ENCODE measurements around the gene SMPD4.
A peak's percentile ranks its signal among the peaks of the same experiment; 100 is the strongest.
"Not testable (repeated sequence)": the region's sequence is repeated elsewhere in the genome, so short reads cannot be mapped to it uniquely, and the experiment has no call there.

Gene SMPD4

DNA sequence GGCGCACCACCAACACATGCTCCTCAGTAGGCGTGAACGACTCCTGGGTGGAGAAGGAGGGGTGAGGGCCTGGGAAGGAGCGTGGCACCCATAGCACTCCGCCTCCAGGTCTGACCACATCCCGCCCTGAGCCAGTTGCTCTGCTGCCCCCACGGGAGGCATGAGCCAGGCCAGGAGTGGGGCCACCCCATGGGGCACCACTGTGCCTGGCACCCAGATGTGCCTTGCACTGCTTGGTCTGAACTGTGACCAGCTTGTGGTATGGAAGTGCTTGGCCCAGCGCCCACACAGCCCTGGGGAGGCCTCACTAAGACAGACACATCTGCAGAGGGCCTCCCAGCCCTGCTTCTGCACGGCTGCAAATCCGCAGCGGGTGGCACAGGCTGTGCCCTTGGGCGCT is 24.0 kb downstream of the SMPD4 start:
- DNase-seq: not testable (repeated sequence)

DNA sequence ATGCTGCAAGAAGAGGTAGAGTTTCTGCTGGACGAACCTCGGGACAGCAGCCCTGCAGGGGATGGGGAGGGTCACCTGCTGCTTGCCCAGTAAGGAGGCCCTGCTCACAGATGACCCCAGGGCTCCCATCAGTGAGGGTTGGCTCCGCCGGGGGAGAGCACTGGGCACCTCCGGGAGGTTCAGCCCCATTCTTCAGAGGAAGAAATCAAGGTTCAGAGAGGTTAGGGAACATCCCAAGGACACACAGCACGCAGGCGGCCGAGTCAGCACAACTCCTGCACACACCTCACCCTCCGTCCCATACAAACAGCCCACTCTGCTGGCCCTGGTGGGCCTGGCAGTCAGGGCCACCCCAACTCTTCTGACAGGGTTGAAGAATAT is 24.8 kb downstream of the SMPD4 start:
- no peak for DNase-seq

DNA sequence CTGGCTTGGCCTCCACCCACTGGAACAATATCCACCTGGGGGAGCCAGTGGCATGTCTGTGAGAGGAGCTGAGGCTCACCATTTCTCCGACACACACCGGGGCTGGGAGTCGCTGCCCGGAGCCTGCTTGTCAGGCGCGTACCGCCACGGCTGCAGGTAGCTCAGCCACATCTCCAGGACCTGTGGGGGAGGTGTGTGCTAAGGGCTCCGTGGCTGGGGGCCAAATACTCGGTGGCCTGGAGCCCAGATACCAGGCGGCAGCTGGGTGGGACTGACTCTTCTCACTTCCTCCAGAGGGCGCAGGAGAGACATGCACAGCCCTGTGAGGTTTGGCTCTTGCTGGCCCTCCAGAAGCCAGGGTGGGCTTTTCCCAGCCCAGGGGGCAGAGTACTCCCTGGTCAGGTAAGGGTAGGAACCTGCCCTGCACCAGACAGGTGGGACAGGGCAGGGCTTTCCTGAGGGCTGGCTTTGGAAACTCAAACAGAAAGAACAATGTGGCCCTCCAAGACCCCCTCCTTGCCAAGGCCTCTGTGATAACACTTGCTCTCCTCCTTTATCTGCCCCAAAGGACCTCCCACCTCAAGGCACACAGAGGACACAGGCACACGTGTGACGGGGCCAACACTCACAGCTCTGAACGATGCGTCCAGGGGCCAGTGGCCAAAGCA is 25.3 kb downstream of the SMPD4 start:
- DNase-seq: peak; percentile 40

DNA sequence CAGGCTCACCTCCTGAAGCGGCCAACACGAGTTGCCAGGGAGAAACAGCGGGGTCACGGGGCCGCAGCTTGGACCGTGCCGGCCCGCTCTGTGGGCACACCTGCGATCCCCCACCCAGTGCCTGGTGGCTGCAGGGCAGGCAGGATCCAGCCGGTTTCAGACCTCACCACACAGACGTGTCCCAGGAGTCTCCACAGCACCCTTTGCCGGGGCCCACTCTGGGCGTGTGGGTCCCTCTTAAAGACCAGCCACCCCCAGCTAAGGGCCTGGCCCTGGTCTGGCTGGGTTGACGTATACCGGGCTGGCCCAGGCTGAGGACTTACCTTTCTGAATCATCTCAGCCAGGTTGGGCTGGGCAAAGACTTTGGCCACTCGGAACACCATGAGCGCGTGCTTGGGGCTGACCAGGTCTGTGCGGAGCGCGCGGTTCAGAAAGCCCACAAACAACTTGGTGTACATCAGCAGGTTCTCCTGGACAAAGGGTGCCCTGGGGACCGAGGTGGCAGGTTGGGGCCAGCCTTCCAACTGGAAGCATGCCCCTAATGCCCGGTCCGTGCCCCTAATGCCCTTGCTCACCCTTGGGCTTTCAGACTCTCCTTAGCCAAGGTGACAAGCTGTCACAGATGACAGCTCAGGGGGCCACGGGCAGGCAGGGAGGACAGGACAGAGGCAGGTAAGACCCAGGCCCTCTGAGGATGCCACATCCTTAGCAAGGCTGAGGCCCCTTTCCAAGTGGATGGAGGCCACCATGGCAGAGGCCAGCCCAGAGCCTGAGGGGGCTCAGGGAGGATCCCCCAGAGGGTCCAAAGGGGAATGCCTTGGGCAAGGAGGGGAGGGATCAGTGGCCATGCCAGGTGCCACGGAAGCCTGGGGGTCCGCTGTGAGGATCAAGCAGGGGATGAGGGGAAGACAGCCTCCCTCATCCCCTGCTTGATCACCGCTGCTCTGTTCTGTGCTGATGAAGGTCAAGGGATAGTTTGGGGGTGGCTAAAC is 26.3 kb downstream of the SMPD4 start:
- no peak for DNase-seq

DNA sequence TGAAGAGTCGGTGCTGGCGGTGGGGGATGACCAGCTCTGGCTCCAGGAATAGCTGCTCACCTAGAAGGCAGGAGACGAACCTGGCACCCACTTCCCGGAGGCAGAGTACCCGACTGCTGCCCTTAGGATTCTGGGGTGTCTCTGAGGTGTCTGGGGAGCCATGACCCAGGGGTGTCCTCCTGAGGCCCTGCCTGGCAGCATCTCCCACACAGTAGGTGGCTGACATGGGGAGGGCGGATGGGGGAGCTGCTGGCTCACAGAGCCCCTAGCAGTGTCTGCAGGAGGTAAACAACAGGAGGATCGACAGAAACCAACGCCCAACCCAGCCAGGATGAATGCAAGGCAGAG is 27.0 kb downstream of the SMPD4 start:
- not testable (repeated sequence) for DNase-seq

DNA sequence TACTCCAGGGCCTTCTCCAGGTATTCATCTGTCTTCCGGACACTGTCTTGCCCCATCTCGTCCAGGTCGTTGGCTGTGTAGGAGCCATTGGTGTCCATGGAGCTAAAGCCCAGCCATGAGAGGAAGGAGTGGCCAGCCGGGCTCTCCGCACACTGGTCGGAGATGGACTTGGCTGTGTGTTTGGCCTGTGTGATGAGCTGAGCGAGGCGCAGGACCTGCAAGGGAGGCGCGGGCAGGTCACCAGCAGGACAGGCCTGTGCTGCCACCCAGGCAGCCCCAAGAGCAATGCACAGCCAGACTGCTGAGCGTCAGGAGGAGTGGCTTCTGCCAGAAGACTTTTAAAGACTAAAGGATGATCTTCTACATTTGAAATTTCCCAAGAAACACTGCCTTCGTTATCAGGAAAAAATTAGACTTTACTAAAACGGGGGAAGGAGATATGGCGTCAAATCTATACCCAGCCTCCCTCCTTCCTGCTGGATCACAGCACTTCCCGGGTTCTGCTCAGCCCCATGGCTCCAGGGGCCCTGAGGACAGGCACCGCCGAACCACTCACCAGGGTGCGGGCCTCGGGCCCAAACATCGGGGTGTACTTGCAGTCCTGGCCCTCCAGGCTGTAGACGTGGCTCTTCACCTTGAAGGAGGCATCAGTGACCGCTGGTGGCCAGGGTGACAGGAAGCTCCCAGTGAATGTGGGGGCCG is 27.5 kb downstream of the SMPD4 start:
- not testable (repeated sequence) for DNase-seq

DNA sequence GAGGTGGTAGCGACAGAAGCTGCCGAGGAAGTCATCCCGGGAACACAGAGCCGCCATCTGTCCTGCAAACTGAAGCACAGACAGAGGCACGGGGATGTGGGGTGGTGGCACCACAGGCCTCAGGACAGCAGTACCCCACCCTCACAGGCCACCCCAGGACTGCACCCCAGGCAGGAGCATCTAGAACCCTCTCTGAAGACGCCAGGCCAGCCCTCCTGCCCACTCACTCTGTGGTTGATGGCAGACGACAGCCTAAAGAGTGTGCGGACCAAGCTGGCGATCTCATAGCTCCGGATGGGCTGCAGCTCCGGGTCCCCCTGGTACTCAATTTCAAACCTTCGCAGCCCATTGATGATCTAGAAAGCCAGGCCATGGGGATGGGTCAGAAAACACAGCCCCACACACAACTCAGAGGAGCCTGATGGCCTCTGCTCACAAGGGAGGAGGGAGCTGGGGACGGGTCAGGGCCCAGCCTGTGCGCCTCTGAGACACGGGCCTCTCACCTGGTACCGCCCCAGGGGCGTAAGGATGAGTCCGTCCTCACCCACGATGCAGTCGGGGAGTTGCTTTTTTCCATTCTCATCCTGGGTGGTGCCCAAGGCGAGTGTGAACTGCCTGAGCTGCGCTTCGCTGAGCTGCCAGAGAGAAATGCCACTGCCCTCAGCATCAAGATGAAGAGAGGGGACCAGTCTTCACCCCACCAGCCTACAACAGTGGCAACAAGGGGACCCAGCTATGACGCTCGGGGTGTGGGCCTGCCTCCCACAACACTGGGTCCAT is 28.4 kb downstream of the SMPD4 start:
- no peak for DNase-seq

DNA sequence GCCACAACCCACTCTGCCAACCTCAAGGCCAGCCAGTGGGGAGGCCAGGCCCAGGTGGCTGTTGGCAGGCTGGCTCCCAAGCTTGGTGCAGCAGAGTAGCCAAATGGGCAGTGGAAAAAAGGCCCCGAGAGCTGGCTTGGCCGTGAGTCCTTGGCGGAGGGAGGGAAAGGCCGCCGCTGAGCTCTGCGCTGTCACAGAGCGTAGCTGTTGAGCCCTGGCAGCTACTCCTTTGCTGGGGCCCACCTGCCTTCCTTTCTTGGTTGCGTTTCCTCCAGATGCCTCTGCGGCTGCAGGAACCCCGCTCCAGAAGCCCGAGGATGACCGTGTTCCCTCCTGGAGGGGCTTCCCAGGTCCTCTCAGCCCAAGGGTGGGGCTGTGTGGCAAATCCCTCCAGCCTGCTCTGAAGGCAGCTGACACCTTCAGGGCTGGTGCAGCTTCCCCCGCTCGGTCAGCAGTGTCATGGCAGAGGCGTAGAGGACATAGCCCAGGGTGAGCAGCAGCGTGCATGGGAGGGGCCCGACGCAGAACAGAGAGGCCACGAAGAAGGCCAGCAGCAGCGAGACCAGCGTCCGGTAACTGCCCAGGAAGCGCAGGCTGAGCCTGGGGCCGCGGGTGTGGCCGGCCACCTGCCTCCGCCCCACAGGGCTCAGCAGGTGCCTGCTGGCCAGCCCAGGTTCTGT is 29.1 kb downstream of the SMPD4 start:
- not testable (repeated sequence) for DNase-seq

DNA sequence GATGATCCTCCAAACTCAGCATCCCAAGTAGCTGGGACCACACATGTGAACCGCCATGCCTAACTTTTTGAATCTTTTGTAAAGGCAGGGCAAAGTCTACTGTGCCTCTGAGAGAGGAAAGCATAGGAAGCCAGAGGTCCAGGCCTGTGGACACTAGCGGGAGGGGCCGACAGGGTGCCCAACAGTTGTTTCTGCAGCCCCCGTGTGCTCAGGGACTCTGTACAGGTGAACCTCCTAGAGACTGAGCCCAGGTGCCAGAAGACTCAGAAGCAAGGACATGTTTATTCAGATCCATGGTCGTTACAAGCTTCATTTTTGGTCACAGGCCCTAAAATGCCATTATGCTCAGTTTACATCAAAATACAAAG is 30.3 kb downstream of the SMPD4 start:
- not testable (repeated sequence) for DNase-seq

DNA sequence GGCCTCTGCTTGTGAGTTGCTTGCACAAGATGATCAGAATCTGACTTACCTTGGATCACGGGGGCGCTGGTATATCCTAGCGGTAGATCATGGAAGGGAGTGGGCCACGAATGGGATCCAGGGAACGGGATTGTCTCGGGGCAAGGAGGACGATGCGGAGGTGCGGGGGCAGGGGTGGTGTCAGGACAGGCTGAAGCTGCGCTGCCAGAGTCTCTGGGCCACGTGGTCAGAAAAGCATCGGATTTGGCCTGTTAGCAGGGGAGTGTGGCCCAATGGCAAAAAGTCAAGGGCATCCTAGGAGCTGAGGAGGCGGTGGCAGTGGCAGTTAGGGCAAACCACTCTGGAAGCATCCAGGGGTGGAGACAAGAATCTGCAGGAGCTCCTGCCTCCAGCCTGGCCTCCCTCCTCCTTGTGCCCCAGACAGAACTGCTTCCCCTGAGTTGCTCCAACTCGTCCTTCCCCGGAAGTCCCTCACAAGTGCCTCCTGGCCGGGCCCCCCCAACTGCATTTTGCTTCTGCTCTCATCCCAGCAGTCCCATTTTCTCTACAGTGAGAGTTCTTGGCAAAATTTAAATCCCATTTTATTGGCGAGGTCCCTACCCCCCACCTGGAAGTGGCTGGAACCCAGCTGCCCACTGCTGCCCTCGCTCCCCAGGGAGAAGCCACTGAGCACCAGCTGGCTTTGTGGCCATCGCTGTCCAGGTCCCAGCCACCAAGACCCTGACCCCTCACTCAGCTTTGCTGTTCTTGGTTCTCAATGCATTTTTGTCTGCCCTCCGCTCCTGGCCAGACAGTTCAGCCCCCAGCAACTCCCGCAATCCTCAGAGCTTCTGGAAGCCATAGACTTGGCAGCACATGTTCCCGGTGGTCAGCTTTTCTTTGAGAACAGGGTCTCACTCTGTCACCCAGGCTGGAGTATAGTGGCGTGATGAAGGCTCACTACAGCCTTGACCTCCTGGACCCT is 30.9 kb downstream of the SMPD4 start:
- no peak for DNase-seq

DNA sequence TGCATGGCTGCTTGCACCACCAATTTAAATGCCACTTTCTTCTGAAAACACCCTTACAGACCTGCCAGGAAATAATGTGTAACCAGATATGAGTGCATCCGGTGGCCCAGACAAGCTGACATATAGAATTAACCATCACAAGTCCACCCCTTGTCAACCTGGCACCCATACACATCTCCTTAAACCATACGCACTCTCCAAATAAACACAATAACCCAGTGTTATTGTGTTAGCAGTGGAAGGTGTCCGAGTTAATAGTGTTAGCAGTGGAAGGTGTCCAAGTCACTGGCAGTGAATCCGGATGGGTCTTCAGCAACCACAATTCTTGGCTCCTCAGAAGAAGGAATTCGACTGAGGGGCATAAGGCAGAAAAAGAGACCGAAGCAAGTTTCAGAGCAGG is 32.9 kb downstream of the SMPD4 start:
- DNase-seq: not testable (repeated sequence)

DNA sequence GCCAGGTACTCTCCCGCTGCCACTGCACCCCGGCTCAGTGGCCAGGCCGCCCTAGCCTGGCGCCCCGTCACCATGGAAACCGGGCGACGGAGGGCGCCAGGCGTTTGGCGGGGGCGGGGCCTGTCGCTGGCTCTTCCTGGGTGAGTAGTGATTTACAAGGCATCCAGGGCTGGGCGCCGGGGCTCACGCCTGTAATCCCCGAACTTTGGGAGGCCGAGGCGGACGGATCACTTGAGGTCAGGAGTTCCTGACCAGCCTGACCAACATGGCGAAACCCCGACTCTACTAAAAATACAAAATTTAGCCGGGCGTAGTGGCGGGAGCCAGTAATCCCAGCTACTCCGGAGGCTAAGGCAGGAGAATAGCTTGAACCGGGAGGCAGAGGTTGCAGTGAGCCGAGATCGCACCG is 36.4 kb downstream of the SMPD4 start, which contains the start of gene CCDC74B:
Gene CCDC74B (minus strand): TSS at position 107 of the 409 bp plus-strand sequence. CDS start 116 bp downstream, outside the sequence.
- peak; percentile 70 for DNase-seq

DNA sequence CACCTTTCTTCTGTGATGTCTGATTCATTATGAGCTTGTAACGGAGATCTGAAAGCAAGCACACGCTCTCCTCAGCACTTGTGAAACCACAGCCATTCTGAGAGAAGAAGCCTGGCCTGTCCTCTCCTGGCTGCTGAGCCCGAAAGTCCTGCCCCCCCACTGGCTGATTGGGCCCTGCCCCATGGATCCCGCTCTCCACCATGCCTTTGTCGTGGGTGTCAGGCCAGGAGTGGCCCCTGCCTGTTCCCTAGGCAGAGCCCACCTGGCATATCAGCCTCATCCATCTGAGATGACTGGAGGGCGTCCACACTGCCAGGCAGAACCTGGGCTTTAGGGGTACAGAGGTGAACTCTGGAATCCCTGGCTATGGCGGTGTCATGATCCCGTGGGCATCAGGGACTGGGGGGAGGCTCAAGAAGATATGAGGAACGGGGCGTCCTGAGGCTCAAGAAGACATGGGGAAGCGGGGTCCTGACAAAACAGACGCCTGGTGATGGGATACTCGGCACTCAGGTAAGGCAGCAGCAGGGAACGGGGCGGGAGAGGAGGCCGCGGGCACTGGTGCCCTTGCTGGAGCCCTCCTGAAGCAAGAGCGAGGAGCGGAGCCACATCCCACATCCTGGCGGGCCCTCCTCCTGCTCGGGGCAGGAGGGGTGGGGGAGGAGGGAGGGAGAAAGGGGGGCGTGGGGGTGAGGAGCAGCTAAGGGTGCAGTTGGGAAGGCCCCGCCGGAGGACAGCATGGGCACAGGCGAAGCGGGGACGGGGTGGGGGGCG is 37.9 kb downstream of the SMPD4 start:
- DNase-seq: peak; percentile 18

DNA sequence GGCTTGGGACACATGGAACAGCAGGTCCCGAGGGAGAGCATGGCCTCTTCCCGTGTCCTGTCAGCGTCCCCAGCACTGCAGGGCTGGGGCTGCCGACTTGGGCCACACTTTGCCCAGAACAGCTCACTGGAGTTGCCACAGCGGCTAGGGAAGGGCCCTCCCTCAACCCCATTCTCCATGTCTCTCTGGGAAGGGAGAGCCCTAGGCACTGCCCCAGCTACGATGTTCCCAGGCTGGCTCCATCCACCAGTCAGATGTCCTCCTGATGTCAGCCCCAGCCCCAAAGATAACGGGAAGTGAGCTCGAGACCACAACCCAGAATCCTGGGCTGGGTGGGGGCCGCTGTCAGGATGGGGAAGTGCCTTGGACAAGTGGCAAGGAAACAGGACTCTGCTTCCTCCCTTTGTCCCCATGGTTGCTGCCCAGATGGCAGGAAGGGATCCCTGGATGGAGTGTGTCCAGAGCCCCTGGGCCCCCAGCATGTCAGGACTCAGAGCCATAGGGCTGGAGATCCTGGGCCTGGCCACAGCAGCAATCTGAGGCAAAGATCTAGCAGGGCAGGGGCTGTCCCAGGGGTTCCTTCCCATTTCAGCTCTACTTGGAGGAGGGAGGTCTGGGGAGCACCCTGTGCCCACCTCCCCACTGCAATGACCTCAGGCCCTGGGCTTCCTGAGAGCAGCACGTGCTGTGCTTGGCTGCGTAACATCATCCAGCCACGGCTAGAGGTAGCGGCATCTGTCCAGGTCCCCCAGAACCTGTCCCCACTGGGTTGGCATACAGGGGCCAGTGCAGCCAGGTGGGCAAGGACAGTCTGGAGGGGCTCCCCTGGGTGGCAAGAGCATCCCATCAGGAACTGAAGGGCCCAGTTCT is 38.8 kb downstream of the SMPD4 start:
- not testable (repeated sequence) for DNase-seq

DNA sequence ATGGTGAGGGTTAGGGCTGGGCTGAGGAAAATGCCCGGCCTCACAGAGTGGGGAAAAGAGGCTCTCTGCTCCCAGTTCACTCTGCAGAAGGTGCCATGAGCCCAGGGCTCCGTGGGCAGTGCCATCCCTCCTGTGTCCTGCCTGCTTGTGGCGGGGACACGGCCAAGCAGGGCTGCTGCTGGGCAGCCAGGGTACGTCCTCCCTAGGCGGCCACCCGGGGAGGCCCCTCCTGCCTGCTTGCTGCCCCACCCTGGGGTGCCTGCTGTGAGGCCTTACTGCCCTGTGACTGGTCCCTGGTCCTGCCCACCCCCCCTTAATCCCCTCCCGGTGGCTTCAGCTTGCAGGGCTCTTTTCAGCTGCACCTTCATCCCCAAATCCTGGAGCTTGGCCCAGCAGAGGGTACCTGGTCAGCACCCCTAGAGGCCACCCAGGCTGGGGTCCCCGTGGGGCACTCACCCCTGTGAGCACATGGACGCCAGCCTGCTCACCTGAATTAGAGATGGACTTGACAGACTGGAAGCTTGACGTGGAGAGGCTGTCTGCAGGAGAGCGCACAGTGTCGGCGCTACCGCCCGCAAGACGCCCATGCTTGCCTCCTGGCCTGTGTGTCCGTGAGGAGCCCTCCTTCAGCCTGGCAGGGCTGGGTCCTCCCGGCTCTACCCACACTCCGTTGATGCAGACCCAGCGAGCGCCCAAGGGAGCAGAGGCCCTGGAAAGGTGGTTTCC is 39.6 kb downstream of the SMPD4 start:
- DNase-seq: not testable (repeated sequence)

DNA sequence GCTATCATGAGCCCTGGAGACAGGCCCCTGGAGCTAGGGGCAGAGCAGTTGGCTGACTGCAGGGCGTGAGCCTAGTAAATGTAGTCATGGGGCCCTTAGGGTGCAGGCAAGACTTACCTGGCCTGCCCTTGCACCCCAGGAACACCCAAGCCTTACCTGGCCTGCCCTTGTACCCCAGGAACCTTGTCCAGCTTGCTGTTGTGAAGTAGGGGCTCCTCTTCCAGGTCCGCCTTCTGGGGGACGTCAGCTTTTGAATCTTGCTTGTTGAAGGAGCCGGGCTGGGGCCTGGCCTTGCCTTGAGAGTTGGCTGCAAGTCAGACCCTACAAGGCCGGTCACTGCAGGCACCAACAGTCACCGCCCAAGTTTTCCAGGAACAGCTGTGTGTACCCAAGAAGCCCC is 40.4 kb downstream of the SMPD4 start:
- not testable (repeated sequence) for DNase-seq

DNA sequence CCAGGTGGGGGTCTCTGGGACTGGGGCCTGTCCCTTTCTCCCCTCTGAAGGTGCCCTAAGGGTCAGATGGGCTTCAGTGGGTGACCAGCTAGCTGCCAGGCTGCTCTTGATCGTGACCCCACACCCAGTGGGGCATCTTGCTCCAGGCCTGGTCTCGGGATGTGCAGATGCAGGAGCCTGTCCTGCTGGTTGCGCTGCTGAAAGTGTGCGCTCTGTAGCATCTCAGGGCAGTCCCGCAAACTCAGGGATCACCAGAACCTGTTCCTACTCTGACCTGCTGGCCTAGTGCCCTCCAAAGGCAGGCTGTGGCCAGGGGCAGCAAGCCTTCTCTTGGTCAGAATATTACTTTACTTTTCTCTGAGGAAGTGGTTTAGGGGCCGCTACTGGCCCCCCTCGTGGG is 40.9 kb downstream of the SMPD4 start:
- DNase-seq: not testable (repeated sequence)
